ENCODE results near the gene MRPS24.
"Not testable (repeated sequence)": the region's sequence is repeated elsewhere in the genome, so short reads cannot be mapped to it uniquely, and the experiment has no call there.

Gene MRPS24

GRCh38 chr7:43838201-43838658 is 31.1 kb downstream of the MRPS24 start:
- no peak for DNase-seq

GRCh38 chr7:43834463-43835251 is 34.7 kb downstream of the MRPS24 start:
- DNase-seq = peak; percentile 26

GRCh38 chr7:43830917-43831316 is 38.4 kb downstream of the MRPS24 start:
- not testable (repeated sequence) for DNase-seq

- DNase-seq = no peak
Observed at GRCh38 chr7:43825391-43825808, 43.9 kb downstream of the MRPS24 start.

GRCh38 chr7:43824963-43825362 is 44.4 kb downstream of the MRPS24 start:
- no peak for DNase-seq

- DNase-seq = not testable (repeated sequence)
Observed at GRCh38 chr7:43824513-43824912, 44.8 kb downstream of the MRPS24 start.

GRCh38 chr7:43823941-43824340 is 45.4 kb downstream of the MRPS24 start:
- DNase-seq = no peak

- DNase-seq = not testable (repeated sequence)
Observed at GRCh38 chr7:43823425-43823824, 45.9 kb downstream of the MRPS24 start.

Measured in fibroblast of skin of scalp (primary cell).